GM12878 (cell line): ENCODE results near the gene DNAH9. TPM values are rescaled to one million over a fixed set of nuclear protein-coding genes. Genes with fewer than 3 reads are reported as not detected.

Experiments
- ATAC-seq: fragments of 200-7000 bp; cut with Tn5 transposase; 3 replicates; pipeline ENCODE4 v1.9.1; 2020; ENCODE audit warnings: mild to moderate bottlenecking, moderate library complexity
- BruUV-seq: library from RNA; stranded (reverse); fragments of 400-500 nt; replicated peaks from 2 replicates; lab custom pipeline; 2021; lab: Mats Ljungman, UMichigan
- CTCF ChIA-PET: fragments of 300-600 bp; sonication (Branson Sonifier 250); formaldehyde crosslinking; extraction: SDS; loops from one replicate; lab custom pipeline; 2021; ENCODE audit warnings: inconsistent platforms; lab: Yijun Ruan, JAX
- POLR2A ChIA-PET: fragments of 350-600 bp; formaldehyde crosslinking; extraction: SDS; loops from one replicate; lab custom pipeline; 2021; ENCODE audit warnings: inconsistent platforms; lab: Charles Lee
- RAD21 ChIA-PET: fragments of 300-600 bp; sonication (Branson Sonifier 250); formaldehyde crosslinking; loops from one replicate; lab custom pipeline; 2023; ENCODE audit warnings: antibody characterized with exemption; ENCODE audit not compliant: unreplicated experiment; lab: Charles Lee
- SMC1A ChIA-PET: fragments of 300-600 bp; sonication (Branson Sonifier 250); formaldehyde crosslinking; loops from one replicate; lab custom pipeline; 2023; ENCODE audit not compliant: unreplicated experiment, uncharacterized antibody; lab: Charles Lee
- DNase-seq: peaks from one replicate; pipeline ENCODE4 v3.0.0-alpha.2; 2011; ENCODE audit warnings: low read depth, low spot score
- FAIRE-seq: peaks from 3 replicates; lab custom pipeline; 2011; peaks lifted over from hg19 to GRCh38; lab: Jason Lieb, UNC
- H2AFZ ChIP-seq: 2 replicates; pipeline ENCODE4 v1.6.0; 2011; ENCODE audit warnings: low read depth, low read length, control low read depth; ENCODE audit not compliant: control insufficient read depth
- H3K27ac ChIP-seq: 2 replicates; pipeline ENCODE4 v1.5.1; 2011; ENCODE audit warnings: control low read depth; ENCODE audit not compliant: control insufficient read depth, insufficient read depth
- H3K27me3 ChIP-seq, 2 experiments: replicated peaks in 1 of 2; 2 replicates each; pipeline versions ENCODE4 v1.6.0 to v1.6.1; 2011; ENCODE audit warnings: low read length in 1 of 2; ENCODE audit not compliant: control insufficient read depth in 2 of 2, insufficient read depth in 2 of 2
- H3K36me3 ChIP-seq, 2 experiments: 2 replicates each; pipeline ENCODE4 v1.5.1; 2011; ENCODE audit warnings: low read length in 1 of 2; ENCODE audit not compliant: control insufficient read depth in 2 of 2, insufficient read depth in 2 of 2
- H3K4me1 ChIP-seq: 2 replicates; pipeline ENCODE4 v1.6.1; 2011; ENCODE audit warnings: mild to moderate bottlenecking, low read length, moderate library complexity, mixed read lengths; ENCODE audit not compliant: control insufficient read depth, insufficient read depth
- H3K4me2 ChIP-seq: 2 replicates; pipeline ENCODE4 v1.6.0; 2011; ENCODE audit warnings: control low read depth; ENCODE audit not compliant: control insufficient read depth, insufficient read depth
- H3K4me3 ChIP-seq: fragments of 200-600 bp; sonication (generic); 2 replicates; pipeline ENCODE4 v1.5.1; 2016
- H3K79me2 ChIP-seq: 2 replicates; pipeline ENCODE4 v1.6.0; 2011; ENCODE audit warnings: low read length; ENCODE audit not compliant: control insufficient read depth, insufficient read depth
- H3K9ac ChIP-seq: 2 replicates; pipeline ENCODE4 v1.8.0; 2011; ENCODE audit warnings: low read length, control low read depth, mixed read lengths; ENCODE audit not compliant: control insufficient read depth, insufficient read depth
- H3K9me3 ChIP-seq: replicated peaks from 3 replicates; pipeline ENCODE4 v1.5.1; 2011; ENCODE audit warnings: mild to moderate bottlenecking, low read length; ENCODE audit not compliant: control insufficient read depth, insufficient read depth
- H4K20me1 ChIP-seq: 2 replicates; pipeline ENCODE4 v1.6.0; 2011; ENCODE audit not compliant: control insufficient read depth, insufficient read depth
- ASH2L ChIP-seq: fragments of 300-600, 200-600 bp; sonication (generic); IDR thresholded peaks from 2 replicates; pipeline ENCODE4 v1.6.1; 2017; ENCODE audit warnings: low read depth, mild to moderate bottlenecking, borderline replicate concordance
- BHLHE40 ChIP-seq, 2 experiments: fragments of 450-650 bp in 1 of 2; IDR thresholded peaks; 2 replicates each; pipeline ENCODE4 v1.6.1; 2011 to 2017; ENCODE audit warnings: low read depth in 2 of 2, borderline replicate concordance in 1 of 2, improper control_type of control experiment in 1 of 2, low read length in 1 of 2, mild to moderate bottlenecking in 1 of 2
- WGBS: methylation state at CpG from one replicate; pipeline ENCODE4 v1.1.6; 2016; ENCODE audit warnings: low lambda C conversion rate; ENCODE audit not compliant: insufficient replicate concordance, insufficient coverage; ENCODE audit errors: missing lambda C conversion rate; 5-methylcytosine and 5-hydroxymethylcytosine counted together
- in situ Hi-C: fragments of 300-500 bp; cut with MboI; formaldehyde crosslinking; loops from 9 replicates; pipeline ENCODE4 v1.14.3; 2018; ENCODE audit warnings: mixed read lengths
- intact Hi-C: fragments of 100-400 bp; cut with micrococcal nuclease; formaldehyde crosslinking; loops from one replicate; pipeline ENCODE4 v1.14.2; 2022; ENCODE audit not compliant: unreplicated experiment
- polyA plus RNA-seq, 11 experiments: library from polyadenylated mRNA; depleted of rRNA in 4 of 11; unstranded in 6 of 11; stranded (reverse) in 5 of 11; fragments of >200 nt; fragmentation: Nextera tagmentation in 4 of 11; fragmentation: Illumina TruSeq in 1 of 11; extraction: Ambion mirVana in 4 of 11; extraction: Trizol in 1 of 11; gene quantifications; 1 replicate in 1 of 11; 2 replicates in 10 of 11; pipeline versions ENCODE4 v1.2.1 to v1.2.3, GENCODE V29; 2011 to 2016; ENCODE audit warnings: inconsistent platforms in 2 of 11, missing spikeins in 2 of 11, low read depth in 1 of 11
- total RNA-seq, 4 experiments: library from RNA; depleted of rRNA in 3 of 4; stranded (reverse); fragments of >200 nt in 3 of 4; fragmentation: Illumina TruSeq in 1 of 4; extraction: Trizol in 1 of 4; gene quantifications; 2 replicates each; pipeline versions ENCODE4 v1.2.1 to v1.2.3, GENCODE V29; 2013 to 2021
- TF ChIP-seq, protein P1 (sequence below): fragments of 450-650 bp; formaldehyde crosslinking; IDR thresholded peaks from 2 replicates; pipeline ENCODE4 v1.4.0; 2022; ENCODE audit warnings: mild to moderate bottlenecking, moderate library complexity
- TF ChIP-seq, protein P2 (sequence below): IDR thresholded peaks from 2 replicates; pipeline ENCODE4 v1.6.1; 2012; ENCODE audit warnings: low read depth, low read length, improper control_type of control experiment

DNAH9 gene
- total and polyA plus RNA-seq, 10 of the 15 experiments (the other 5 are each of a cell fraction or from before 2014, with no cell fraction given): 0.10 to 0.40 (median 0.19) TPM; not detected in 7

DNA sequence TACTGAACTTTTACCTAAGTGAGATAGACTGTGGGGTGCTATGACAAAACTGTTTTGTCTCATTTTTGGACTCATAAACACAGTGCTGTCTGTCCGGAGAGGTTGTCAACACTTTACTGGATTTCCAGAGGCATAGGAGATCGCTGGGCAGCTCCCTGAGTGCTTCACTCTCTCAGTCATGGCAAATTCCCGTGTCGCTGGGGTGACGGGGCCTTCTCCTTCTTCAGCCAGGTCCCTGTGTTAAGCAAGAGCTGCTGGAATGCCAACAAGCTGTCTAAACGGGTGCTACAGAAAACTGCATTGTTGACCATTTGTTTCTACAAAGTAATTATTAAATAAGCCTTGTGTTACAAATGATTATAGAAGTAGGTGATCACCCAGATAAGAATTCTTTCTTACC lies 141.6 kb downstream of the DNAH9 start:
- H3K4me3 ChIP-seq: no peak overlapping the region
- no peak overlapping the region for H3K27ac ChIP-seq
- CTCF ChIA-PET: no interaction called here
- ATAC-seq (no peak), FAIRE-seq (no peak), DNase-seq (no peak)
- H3K27me3 ChIP-seq: no peaks in the 10 kb centered on the region
- no peak for TF ChIP-seq ASH2L
- no peak for TF ChIP-seq BHLHE40 (IDR thresholded peaks at IDR 0.05; ENCODE audit: borderline replicate concordance in 1 of 2, low read depth in 2 of 2, low read length in 1 of 2)
- TF ChIP-seq, protein P1, sequence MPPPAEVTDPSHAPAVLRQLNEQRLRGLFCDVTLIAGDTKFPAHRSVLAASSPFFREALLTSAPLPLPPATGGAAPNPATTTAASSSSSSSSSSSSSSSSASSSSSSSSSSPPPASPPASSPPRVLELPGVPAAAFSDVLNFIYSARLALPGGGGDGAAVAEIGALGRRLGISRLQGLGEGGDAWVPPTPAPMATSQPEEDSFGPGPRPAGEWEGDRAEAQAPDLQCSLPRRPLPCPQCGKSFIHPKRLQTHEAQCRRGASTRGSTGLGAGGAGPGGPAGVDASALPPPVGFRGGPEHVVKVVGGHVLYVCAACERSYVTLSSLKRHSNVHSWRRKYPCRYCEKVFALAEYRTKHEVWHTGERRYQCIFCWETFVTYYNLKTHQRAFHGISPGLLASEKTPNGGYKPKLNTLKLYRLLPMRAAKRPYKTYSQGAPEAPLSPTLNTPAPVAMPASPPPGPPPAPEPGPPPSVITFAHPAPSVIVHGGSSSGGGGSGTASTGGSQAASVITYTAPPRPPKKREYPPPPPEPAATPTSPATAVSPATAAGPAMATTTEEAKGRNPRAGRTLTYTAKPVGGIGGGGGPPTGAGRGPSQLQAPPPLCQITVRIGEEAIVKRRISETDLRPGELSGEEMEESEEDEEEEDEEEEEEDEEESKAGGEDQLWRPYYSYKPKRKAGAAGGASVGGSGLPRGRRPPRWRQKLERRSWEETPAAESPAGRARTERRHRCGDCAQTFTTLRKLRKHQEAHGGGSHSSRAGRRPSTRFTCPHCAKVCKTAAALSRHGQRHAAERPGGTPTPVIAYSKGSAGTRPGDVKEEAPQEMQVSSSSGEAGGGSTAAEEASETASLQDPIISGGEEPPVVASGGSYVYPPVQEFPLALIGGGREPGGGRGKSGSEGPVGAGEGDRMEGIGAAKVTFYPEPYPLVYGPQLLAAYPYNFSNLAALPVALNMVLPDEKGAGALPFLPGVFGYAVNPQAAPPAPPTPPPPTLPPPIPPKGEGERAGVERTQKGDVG (CRISPR knock-in tag): no peak
- TF ChIP-seq, protein P2, sequence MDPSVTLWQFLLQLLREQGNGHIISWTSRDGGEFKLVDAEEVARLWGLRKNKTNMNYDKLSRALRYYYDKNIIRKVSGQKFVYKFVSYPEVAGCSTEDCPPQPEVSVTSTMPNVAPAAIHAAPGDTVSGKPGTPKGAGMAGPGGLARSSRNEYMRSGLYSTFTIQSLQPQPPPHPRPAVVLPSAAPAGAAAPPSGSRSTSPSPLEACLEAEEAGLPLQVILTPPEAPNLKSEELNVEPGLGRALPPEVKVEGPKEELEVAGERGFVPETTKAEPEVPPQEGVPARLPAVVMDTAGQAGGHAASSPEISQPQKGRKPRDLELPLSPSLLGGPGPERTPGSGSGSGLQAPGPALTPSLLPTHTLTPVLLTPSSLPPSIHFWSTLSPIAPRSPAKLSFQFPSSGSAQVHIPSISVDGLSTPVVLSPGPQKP: no peak
- no peak overlapping the region for H3K9ac ChIP-seq
- no peaks in the 10 kb centered on the region for H3K36me3 ChIP-seq
- no peak overlapping the region for H2AFZ ChIP-seq
- H3K4me2 ChIP-seq: no peak overlapping the region
- no peaks in the 10 kb centered on the region for H3K79me2 ChIP-seq
- no TSS peak for BruUV-seq
- intact Hi-C loops: no loop called here
- H3K9me3 ChIP-seq: no peaks in the 10 kb centered on the region
- RAD21 ChIA-PET: no interaction called here
- SMC1A ChIA-PET: interaction anchor here (0.6 kb wide), 1 partner anchor 1685 kb away, joined by 3 read pairs; no protein-coding TSS in a partner anchor
- H4K20me1 ChIP-seq: no peaks in the 10 kb centered on the region
- WGBS: 19% methylated on average over 6 of the region's 6 CpGs
- POLR2A ChIA-PET: no interaction called here
- H3K4me1 ChIP-seq: no peaks in the 10 kb centered on the region
- in situ Hi-C loops: loop anchor here (10.0 kb wide), 1 partner anchor 65 kb away; no protein-coding TSS in a partner anchor
